Hematopoietic multipotent progenitor cell treated with erythropoietin and hydrocortisone succinate and interleukin-3 and kit ligand, for 4 days (in vitro differentiated cells): ENCODE measurements around the gene FRY.
"Not testable (repeated sequence)": the region's sequence is repeated elsewhere in the genome, so short reads cannot be mapped to it uniquely, and the experiment has no call there.

Source experiments
- DNase-seq: peaks from one replicate; pipeline ENCODE4 v3.0.0-alpha.2; 2015

FRY gene

DNA sequence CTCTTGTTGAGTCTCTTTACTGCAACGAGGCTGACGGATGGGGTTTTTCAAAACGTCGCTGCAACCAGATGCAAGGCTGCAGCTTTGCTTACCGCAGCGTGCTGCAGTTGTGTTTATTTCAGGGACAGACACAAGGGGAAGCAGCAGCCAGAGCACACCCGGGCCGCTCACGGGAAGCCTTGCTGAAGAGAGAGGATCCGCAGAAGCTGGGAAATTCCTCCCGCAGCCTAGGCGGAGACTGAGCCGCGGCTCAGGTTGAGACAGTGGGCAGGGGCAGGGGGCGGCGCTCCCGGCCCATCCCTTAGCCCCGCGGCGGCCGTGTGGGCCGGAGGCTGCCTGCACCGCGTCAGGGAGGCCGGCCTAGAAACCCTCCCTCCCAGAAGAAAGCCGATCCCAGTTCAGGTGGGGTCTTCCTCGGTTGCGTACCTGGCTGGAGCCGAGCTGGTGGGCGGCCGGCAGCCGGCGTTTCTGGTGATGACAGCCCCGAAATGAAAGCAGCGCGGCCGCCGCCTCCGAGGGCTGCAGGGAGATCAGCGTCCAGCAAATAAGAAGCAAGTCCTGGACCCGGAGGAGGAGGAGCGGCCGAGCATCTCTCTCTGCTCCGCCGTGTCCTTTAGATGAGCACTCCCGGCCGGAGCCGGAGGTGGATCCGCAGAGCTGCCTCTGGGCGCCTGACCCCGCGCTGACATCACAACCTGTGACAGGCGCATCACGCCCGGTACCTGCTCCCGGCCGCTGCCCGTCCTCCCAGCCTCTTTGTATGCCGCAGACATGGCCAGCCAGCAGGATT, at the start of gene FRY:
TSS of gene FRY (plus strand) at position 750 of the 790 bp plus-strand sequence. CDS start at position 772, 22 bp downstream.
- peak; percentile 84 for DNase-seq

GRCh38 chr13:31982124-31982523, 49.5 kb upstream of the FRY start:
- no peak for DNase-seq

DNA sequence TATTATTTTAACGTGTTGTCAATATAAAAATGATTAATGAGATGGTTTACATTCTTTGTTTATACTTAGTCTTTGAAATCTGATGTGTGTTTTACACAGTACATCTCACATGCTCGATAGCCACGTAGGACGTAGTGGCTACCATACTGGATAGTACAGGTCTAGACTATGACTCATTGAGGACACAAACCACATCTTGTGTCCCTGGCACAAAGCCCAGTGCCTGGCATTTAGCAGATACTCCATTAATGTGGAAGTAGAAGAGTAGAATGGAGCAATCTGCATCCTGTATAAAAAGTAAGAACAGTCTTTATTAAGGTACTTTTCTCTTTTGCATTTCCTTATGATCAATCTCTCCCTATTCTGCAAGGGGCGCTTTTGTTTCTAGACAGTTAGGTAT, 49.0 kb upstream of the FRY start:
- peak; percentile 96 for DNase-seq

- not testable (repeated sequence) for DNase-seq
Measured at GRCh38 chr13:31983696-31984095, 47.9 kb upstream of the FRY start.

GRCh38 chr13:31984388-31984787, 47.2 kb upstream of the FRY start:
- DNase-seq = not testable (repeated sequence)

- DNase-seq = no peak
Measured at GRCh38 chr13:31986676-31987470, 44.7 kb upstream of the FRY start.

GRCh38 chr13:31987535-31988170, 43.9 kb upstream of the FRY start:
- DNase-seq = peak; percentile 74

DNA sequence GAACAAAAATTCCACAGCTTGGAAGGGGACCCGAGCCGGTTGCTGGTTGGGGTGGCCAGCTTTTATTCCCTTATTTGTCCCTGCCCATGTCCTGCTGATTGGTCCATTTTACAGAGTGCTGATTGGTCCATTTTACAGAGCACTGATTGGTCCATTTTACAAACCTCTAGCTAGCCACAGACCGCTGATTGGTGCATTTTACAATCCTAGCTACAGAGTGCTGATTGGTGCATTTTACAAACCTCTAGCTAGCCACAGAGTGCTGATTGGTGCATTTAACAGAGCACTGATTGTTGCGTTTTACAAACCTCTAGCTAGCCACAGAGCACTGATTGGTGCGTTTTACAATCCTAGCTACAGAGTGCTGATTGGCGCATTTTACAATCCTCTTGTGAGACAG, 37.2 kb upstream of the FRY start:
- not testable (repeated sequence) for DNase-seq

DNA sequence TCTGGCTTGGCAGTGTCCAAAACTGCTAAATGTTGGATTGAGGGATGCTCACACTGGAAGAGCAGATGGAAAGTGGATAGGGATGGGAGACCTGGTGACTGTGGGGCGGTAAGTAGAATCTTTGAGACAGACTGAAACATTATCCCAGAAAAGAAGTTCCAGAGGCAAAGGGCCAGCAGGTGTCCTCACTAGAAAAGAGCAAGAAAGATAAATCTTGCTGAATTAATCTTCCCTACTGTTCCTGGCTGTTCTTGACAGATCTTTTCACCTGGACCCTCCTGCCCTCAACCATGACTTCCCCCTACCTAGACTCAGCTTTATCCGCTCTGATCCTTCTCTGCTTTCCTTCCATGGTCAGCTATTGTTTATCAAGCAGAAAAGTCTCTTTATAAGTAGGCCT, 35.0 kb upstream of the FRY start:
- no peak for DNase-seq

GRCh38 chr13:31997641-31998040, 33.9 kb upstream of the FRY start:
- no peak for DNase-seq

- DNase-seq = no peak
Measured at GRCh38 chr13:31998131-31998530, 33.4 kb upstream of the FRY start.

- DNase-seq = not testable (repeated sequence)
Measured at GRCh38 chr13:32000754-32001153, 30.8 kb upstream of the FRY start.

DNA sequence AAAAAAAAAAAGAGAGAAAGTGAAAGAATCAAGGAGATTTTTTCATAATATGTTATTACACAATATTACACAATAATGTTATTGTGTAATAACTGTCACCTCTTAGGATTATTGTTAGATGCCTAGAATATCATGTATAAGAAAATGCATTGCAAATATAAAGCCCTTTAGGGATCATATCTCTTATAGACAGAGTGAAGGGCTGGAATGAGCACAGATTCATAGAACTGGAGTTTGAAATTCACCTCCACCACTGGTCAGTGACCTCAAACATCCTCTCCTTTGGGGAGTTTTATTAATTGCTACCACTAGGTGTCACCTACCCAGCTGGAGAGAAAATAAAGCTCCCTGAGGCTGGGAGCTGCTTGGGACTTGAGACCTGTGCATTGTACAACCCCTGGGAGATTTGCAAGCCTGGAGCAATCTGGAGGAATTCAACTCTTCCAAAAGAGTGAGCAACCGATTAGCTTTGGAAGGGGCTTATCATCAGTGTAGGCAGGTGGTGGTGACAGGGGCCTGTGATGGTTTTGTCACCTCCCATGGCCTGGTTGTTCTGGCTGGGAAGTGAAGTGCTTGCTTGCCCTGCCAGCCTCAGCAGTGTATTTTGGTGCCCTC, 30.3 kb upstream of the FRY start:
- peak; percentile 85 for DNase-seq

GRCh38 chr13:32001769-32002168, 29.8 kb upstream of the FRY start:
- no peak for DNase-seq

GRCh38 chr13:32002873-32003272, 28.7 kb upstream of the FRY start:
- DNase-seq = no peak

- no peak for DNase-seq
Measured at GRCh38 chr13:32007494-32007893, 24.1 kb upstream of the FRY start.

DNA sequence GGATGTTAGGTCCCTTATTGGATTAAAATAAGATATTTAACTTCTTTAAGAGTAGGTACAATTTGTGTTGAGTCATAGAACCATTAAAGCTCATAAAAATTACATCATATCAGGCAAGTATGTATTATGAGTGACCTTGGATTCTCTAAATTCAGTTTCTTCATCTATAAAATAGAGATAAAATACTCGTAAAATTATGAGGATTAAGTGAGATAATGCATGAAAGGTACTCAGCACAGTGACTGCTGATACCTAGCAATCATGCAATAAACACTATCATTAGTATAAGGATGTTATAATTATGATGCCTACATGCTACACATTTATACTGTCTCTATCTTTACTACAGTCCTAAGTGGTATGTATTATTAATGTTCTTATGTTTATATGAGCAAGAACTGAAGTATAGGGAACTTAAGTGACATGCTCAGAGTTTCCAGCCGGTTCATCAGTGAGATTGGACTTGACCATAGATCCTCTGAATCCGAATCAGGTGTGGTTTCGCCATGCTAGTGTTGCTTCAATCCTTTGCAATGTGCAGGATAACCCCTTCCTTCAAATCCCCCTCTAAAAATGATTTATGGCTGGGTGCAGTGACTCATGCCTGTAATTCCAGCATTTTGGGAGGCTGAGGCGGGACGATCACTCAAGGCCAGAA, 22.9 kb upstream of the FRY start:
- no peak for DNase-seq

DNA sequence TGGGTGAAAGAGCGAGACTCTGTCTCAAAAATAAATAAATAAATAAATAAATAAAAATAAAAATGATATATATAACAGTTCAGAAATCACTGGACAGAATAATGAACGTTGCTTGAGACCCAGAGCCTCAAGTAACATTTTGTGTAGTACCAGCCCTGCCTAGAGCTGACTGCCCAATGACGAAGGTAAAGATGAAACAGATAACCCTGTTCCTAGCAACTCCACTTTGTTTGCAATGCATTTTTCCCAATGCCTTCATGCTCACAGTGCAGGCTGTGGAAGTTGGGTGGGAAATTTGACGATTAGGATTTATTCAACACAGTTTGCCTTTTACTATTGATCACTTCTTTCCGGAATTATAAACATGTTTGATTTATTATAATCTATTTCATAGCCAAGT, 22.2 kb upstream of the FRY start:
- DNase-seq = no peak

DNA sequence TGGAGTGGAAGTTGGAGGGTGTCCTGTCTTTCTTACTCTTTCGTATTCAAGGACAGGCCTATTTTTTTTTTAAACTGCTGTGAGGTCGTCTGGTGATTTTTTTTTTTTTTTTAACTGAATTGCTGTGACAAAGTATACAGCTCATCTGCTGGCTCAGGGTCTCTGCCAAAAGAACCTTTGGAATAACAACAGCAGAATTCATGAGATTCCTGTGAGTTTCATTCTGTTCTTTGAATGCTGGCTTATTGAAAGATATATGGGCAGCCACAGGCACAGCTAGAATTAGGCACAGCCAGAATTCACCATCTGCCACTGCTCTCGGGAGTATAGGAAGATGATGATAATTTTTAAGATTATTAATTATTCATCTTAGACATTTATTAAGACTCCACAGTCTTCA, 21.4 kb upstream of the FRY start:
- DNase-seq = no peak

DNA sequence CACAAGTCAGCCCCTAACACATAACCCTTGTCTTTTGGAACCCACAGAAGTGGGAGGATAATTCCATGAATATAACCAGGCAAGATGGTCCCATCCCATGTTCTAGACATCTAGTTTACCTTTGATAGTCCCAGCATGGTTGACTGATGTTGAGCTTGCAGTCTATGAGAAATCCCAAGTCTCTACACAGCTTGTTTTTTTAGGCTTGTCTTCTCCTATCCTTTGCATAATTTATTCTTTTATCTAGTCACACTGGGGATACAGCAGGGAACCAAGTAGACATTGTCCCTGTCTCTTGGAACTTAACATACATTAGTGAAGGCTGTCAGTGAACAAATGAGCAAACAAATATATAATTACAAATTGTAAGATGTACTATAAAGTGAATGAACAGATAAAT, 19.6 kb upstream of the FRY start:
- no peak for DNase-seq

DNA sequence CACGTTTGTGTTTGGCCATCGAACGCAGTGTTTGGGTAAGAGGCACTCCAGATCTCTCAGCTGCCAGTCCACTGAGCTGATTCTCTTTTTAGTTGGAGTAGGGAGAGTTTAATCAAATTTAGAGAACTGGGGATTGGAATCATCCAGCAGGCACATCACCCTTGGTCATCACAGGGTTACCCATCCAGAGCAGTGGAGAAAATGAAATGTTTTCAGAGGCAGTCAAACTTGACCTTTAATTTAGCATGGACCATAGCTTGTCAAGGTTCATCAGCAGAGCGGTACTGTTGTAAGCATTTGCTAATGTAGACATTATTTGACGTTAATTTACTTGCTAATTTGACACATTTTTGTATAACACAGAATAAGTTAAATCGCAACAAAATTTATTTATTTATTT, 18.4 kb upstream of the FRY start:
- no peak for DNase-seq

DNA sequence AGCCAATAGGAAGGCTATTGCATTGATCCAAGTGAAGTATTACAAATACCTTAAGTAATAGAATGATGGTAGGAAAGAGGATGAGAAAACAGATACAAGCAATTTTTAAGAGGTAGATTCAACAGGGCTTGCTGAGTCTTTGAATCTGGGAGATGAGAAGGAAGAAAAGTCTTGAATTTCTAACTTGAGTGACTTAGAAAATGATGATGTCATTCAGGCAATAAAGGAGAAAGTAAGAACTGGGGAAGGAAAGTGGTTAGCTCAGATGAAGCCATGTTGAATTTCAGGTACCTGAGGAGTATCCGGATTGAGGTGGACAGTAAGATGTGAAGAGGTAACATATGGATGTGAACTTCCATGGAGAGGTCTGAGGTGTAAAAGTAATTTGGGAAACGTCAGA, 15.5 kb upstream of the FRY start:
- no peak for DNase-seq

DNA sequence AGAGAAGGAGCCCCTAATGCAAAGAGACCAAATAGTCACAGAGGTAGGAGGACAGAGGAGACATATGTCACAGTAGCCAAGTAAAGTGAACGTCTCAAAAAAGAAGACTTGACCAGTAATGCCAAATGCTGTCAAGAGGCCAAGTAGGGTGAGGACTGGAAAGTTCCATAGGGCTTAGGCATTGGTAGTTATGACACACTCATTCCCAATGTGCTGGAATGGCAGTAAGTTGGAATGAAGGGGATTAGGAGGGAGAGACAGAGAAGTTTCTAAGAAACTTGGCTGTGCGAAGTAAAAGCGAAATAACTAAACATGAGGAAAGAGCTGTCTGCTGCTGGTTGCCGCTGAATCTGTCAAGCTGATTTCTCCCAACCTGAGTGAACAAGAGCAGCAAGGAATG, 14.9 kb upstream of the FRY start:
- no peak for DNase-seq
